Gastrocnemius medialis (tissue), 4 donors: ENCODE results near the gene SEC24C. TPM values are rescaled to one million over a fixed set of nuclear protein-coding genes. Genes with fewer than 3 reads are reported as not detected.

Experiments used
- ATAC-seq, 2 donors: fragments of 150-250 bp; one replicate each; pipeline ENCODE4 v1.9.1; 2016
- DNase-seq, 2 donors: peaks; one replicate each; pipeline ENCODE4 v3.0.0-alpha.2; 2019
- H3K27ac ChIP-seq, 4 donors: fragments of 200-600 bp; sonication (generic); 1 replicate in 1 of 4; 2 replicates in 3 of 4; pipeline ENCODE4 v1.5.1; 2016 to 2018; ENCODE audit warnings: mild to moderate bottlenecking in 2 of 4, moderate library complexity in 1 of 4
- H3K27me3 ChIP-seq, 3 donors: fragments of 200-600 bp; sonication (generic) in 2 of 3; 1 replicate in 1 of 3; 2 replicates in 2 of 3; pipeline versions ENCODE4 v1.5.1 to v1.6.0; 2016 to 2019; ENCODE audit warnings: mild to moderate bottlenecking in 1 of 3, moderate library complexity in 1 of 3
- H3K36me3 ChIP-seq, 2 donors: fragments of 200-600 bp; sonication (generic) in 1 of 2; one replicate each; pipeline ENCODE4 v1.5.1; 2017 to 2018
- H3K4me1 ChIP-seq, 2 donors: fragments of 200-600 bp; sonication (generic) in 1 of 2; one replicate each; pipeline ENCODE4 v1.5.1; 2016 to 2017; ENCODE audit warnings: mild to moderate bottlenecking in 2 of 2
- H3K4me3 ChIP-seq, 4 donors: fragments of 200-600 bp; sonication (generic) in 3 of 4; 1 replicate in 1 of 4; 2 replicates in 3 of 4; pipeline ENCODE4 v1.5.1; 2016 to 2019; ENCODE audit warnings: mild to moderate bottlenecking in 2 of 4
- H3K9me3 ChIP-seq, 3 donors: fragments of 200-600 bp; sonication (generic) in 2 of 3; 1 replicate in 1 of 3; 2 replicates in 2 of 3; pipeline ENCODE4 v1.5.1; 2016 to 2019
- CTCF ChIP-seq, 5 experiments: fragments of 450-650 bp in 3 of 5; fragments of 200-600 bp in 2 of 5; sonication (generic) in 2 of 5; IDR thresholded peaks in 4 of 5; conservative IDR thresholded peaks in 1 of 5; 1 replicate in 4 of 5; 2 replicates in 1 of 5; pipeline ENCODE4 v1.5.1; 2016 to 2019; ENCODE audit warnings: antibody characterized with exemption in 5 of 5, mild to moderate bottlenecking in 3 of 5, moderate library complexity in 3 of 5
- POLR2A ChIP-seq, 2 donors: fragments of 450-650 bp; IDR thresholded peaks; one replicate each; pipeline ENCODE4 v1.6.1; 2017; ENCODE audit warnings: antibody characterized with exemption in 2 of 2, mild to moderate bottlenecking in 2 of 2, moderate library complexity in 2 of 2
- in situ Hi-C, 4 donors: fragments of 200-750 bp; cut with MboI; loops; one replicate each; pipeline versions ENCODE4 v1.15.0 to v1.8.0; 2017; ENCODE audit warnings: low sequenced_read_pairs in 4 of 4
- intact Hi-C: fragments of 100-400 bp; cut with DNase I; formaldehyde crosslinking; loops from one replicate; pipeline ENCODE4 v1.15.1; 2023; ENCODE audit warnings: low total_unique reads
- total RNA-seq, 4 donors: library from RNA; depleted of rRNA; stranded (reverse); fragments of >200 nt; gene quantifications; one replicate each; pipeline versions ENCODE4 v1.1.0 to v1.2.3, GENCODE V29; 2016

SEC24C gene
- total RNA-seq, 4 donors from 2014 or later = 43.6 to 90.5 (median 69.6) TPM

- intact Hi-C loops (loop anchor here (5.0 kb wide), 1 partner anchor 59 kb away; the partner anchor contains the start of gene CAMK2G), in situ Hi-C loops (no loop called here)
- Histone ChIP-seq H3K27me3 (no peaks in the 10 kb centered on the region), H3K4me3 (no peak overlapping the region), H3K4me1 (peaks cover 12 to 34% of the 10 kb centered on the region in 2 donors), H3K36me3 (peaks cover 0 to 30% of the 10 kb centered on the region in 2 donors), H3K9me3 (no peaks in the 10 kb centered on the region), H3K27ac (peak overlapping the region in 1 of 4 donors; percentile 79)
- no peak for ATAC-seq
- DNase-seq = no peak
- TF ChIP-seq CTCF (IDR thresholded peaks at IDR 0.05 in 4 of 5, conservative IDR thresholded peaks at IDR 0.05 in 1 of 5) (no peak), POLR2A (IDR thresholded peaks at IDR 0.05) (no peak)
Observed at GRCh38 chr10:73813333-73813732, 69.2 kb downstream of the SEC24C start.

GRCh38 chr10:73814276-73814895, 70.2 kb downstream of the SEC24C start:
- Histone ChIP-seq H3K27ac (no peak overlapping the region), H3K9me3 (no peaks in the 10 kb centered on the region), H3K4me1 (peaks cover 15 to 30% of the 10 kb centered on the region in 2 donors), H3K36me3 (peaks cover 0 to 21% of the 10 kb centered on the region in 2 donors), H3K27me3 (no peaks in the 10 kb centered on the region), H3K4me3 (no peak overlapping the region)
- no peak for DNase-seq
- in situ Hi-C loops (no loop called here), intact Hi-C loops (loop anchor here (5.0 kb wide), 1 partner anchor 58 kb away; the partner anchor contains the start of gene CAMK2G)
- TF ChIP-seq CTCF (IDR thresholded peaks at IDR 0.05 in 4 of 5, conservative IDR thresholded peaks at IDR 0.05 in 1 of 5) (no peak), POLR2A (IDR thresholded peaks at IDR 0.05) (no peak)
- no peak for ATAC-seq

DNA sequence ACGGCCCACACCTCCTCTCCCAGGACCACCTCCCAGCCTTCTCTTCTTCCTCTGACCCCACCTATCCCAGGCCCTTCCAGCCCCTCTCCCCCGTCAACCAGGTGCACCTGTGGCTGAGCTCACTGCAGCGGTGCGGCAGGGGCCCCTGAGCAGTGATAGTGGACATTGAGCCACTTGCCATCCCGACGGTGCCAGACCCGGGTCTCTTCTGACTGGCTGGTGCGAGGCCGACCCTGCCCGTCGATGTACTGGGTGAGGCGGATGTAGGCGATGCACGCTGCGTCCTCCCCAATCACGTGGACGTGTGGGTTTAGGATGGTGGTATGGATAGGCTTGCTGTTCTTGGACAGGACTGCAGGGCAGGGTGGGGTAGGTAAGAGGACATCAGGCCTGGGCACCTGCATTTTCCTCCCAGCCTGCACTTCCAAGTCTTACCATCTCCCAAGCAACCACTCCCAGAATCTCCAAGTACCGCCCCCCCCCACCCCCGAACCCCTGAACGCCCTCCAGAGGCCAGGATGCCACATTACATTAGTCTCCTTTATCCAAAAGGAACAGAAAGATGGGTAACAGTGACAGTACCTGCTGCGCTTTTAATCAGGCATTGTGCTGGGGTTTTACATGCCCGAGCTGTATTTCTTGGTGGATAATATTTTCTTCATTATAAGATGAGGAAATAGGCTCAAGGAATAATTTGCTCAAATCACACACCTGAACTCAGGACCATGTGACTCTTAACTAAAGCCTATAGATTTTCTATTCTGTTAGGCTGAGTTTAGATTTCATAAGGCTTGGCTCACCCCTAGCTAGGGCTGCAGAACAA, 70.9 kb downstream of the SEC24C start:
- ATAC-seq = no peak
- H3K36me3 ChIP-seq = peaks cover 0 to 21% of the 10 kb centered on the region in 2 donors
- no peaks in the 10 kb centered on the region for H3K27me3 ChIP-seq
- DNase-seq = no peak
- no peak overlapping the region for H3K4me3 ChIP-seq
- H3K9me3 ChIP-seq = no peaks in the 10 kb centered on the region
- TF ChIP-seq CTCF (IDR thresholded peaks at IDR 0.05 in 4 of 5, conservative IDR thresholded peaks at IDR 0.05 in 1 of 5) = peak in 1 of 5 experiments; percentile 31
- TF ChIP-seq POLR2A (IDR thresholded peaks at IDR 0.05) = no peak
- peak overlapping the region in 2 of 4 donors; percentile 58 to 82 for H3K27ac ChIP-seq
- peaks cover 16 to 34% of the 10 kb centered on the region in 2 donors for H3K4me1 ChIP-seq
- intact Hi-C loops (loop anchor here (5.0 kb wide), 1 partner anchor 57 kb away; the partner anchor contains the start of gene CAMK2G), in situ Hi-C loops (no loop called here)

- TF ChIP-seq CTCF (IDR thresholded peaks at IDR 0.05 in 4 of 5, conservative IDR thresholded peaks at IDR 0.05 in 1 of 5) (no peak), POLR2A (IDR thresholded peaks at IDR 0.05) (no peak)
- peaks cover 11 to 29% of the 10 kb centered on the region in 2 donors for H3K4me1 ChIP-seq
- H3K9me3 ChIP-seq = no peaks in the 10 kb centered on the region
- ATAC-seq (no peak), DNase-seq (no peak)
- no peak overlapping the region for H3K4me3 ChIP-seq
- peaks cover 0 to 21% of the 10 kb centered on the region in 2 donors for H3K36me3 ChIP-seq
- in situ Hi-C loops (no loop called here), intact Hi-C loops (no loop called here)
- no peaks in the 10 kb centered on the region for H3K27me3 ChIP-seq
- peak overlapping the region; percentile 27 to 82 (median 47) for H3K27ac ChIP-seq
Observed at GRCh38 chr10:73815719-73816030, 71.5 kb downstream of the SEC24C start.
